Liver (tissue), 9 donors: ENCODE results near the gene POU2F3. TPM values are rescaled to one million over a fixed set of nuclear protein-coding genes. Genes with fewer than 3 reads are reported as not detected.

Source experiments
- DNase-seq: peaks from one replicate; pipeline ENCODE4 v3.0.0-alpha.2; 2017; ENCODE audit warnings: low spot score
- H3K27ac ChIP-seq, 2 donors: one replicate each; pipeline ENCODE4 v1.7.0; 2013; ENCODE audit warnings: inconsistent platforms in 2 of 2, low read length in 2 of 2, control low read depth in 1 of 2, low read depth in 1 of 2, mild to moderate bottlenecking in 1 of 2
- H3K27me3 ChIP-seq, 4 donors: one replicate each; pipeline versions ENCODE4 v1.6.1 to v1.7.0; 2013; ENCODE audit warnings: low read length in 3 of 4, inconsistent platforms in 1 of 4, mild to moderate bottlenecking in 1 of 4, moderate library complexity in 1 of 4; ENCODE audit not compliant: control insufficient read depth in 4 of 4, insufficient read depth in 4 of 4
- H3K36me3 ChIP-seq, 4 donors: one replicate each; pipeline versions ENCODE4 v1.6.1 to v1.7.0; 2013; ENCODE audit warnings: low read length in 3 of 4, mild to moderate bottlenecking in 3 of 4, low read depth in 1 of 4, moderate library complexity in 1 of 4; ENCODE audit not compliant: control insufficient read depth in 4 of 4, insufficient read depth in 3 of 4
- H3K4me1 ChIP-seq, 4 donors: one replicate each; pipeline versions ENCODE4 v1.6.1 to v1.7.0; 2013; ENCODE audit warnings: low read length in 3 of 4, mild to moderate bottlenecking in 3 of 4, moderate library complexity in 1 of 4; ENCODE audit not compliant: control insufficient read depth in 4 of 4, insufficient read depth in 4 of 4
- H3K4me3 ChIP-seq, 3 donors: one replicate each; pipeline versions ENCODE4 v1.6.1 to v1.7.0; 2013; ENCODE audit warnings: low read length in 3 of 3, control low read depth in 1 of 3, low read depth in 1 of 3, mild to moderate bottlenecking in 1 of 3
- H3K9ac ChIP-seq, 2 donors: one replicate each; pipeline ENCODE4 v1.7.0; 2013; ENCODE audit warnings: low read length in 2 of 2, mild to moderate bottlenecking in 2 of 2, moderate library complexity in 2 of 2, control low read depth in 1 of 2, low read depth in 1 of 2
- H3K9me3 ChIP-seq, 4 donors: one replicate each; pipeline versions ENCODE4 v1.6.1 to v1.7.0; 2013; ENCODE audit warnings: low read length in 3 of 4; ENCODE audit not compliant: control insufficient read depth in 4 of 4
- CTCF ChIP-seq: fragments of 150-350 bp; IDR thresholded peaks from 2 replicates; pipeline ENCODE4 v1.5.1; 2017; ENCODE audit warnings: improper control_type of control experiment, low read depth, low read length; ENCODE audit not compliant: missing input control
- EGR1 ChIP-seq, 2 donors: IDR thresholded peaks; 2 replicates each; pipeline ENCODE4 v1.6.1; 2016 to 2018; ENCODE audit warnings: antibody characterized with exemption in 2 of 2, low read depth in 2 of 2
- FOXA1 ChIP-seq: IDR thresholded peaks from 2 replicates; pipeline ENCODE4 v1.6.1; 2016; ENCODE audit warnings: antibody characterized with exemption
- FOXA2 ChIP-seq: IDR thresholded peaks from 2 replicates; pipeline ENCODE4 v1.6.1; 2016; ENCODE audit warnings: antibody characterized with exemption
- GABPA ChIP-seq, 2 donors: IDR thresholded peaks in 1 of 2; conservative IDR thresholded peaks in 1 of 2; 2 replicates each; pipeline ENCODE4 v1.6.1; 2016; ENCODE audit warnings: antibody characterized with exemption in 2 of 2, mild to moderate bottlenecking in 1 of 2, moderate library complexity in 1 of 2
- HNF4A ChIP-seq, 2 donors: conservative IDR thresholded peaks; 2 replicates each; pipeline ENCODE4 v1.6.1; 2016; ENCODE audit warnings: antibody characterized with exemption in 2 of 2, mild to moderate bottlenecking in 2 of 2
- HNF4G ChIP-seq: IDR thresholded peaks from 2 replicates; pipeline ENCODE4 v1.6.1; 2016; ENCODE audit warnings: antibody characterized with exemption
- JUND ChIP-seq, 2 donors: IDR thresholded peaks; 2 replicates each; pipeline ENCODE4 v1.6.1; 2016; ENCODE audit warnings: antibody characterized with exemption in 2 of 2
- MAX ChIP-seq: IDR thresholded peaks from 2 replicates; pipeline ENCODE4 v1.6.1; 2016; ENCODE audit warnings: antibody characterized with exemption
- NR2F2 ChIP-seq: IDR thresholded peaks from 2 replicates; pipeline ENCODE4 v1.6.1; 2016; ENCODE audit warnings: antibody characterized with exemption
- RAD21 ChIP-seq, 2 donors: IDR thresholded peaks; 2 replicates each; pipeline ENCODE4 v1.6.1; 2016; ENCODE audit warnings: antibody characterized with exemption in 2 of 2, mild to moderate bottlenecking in 2 of 2
- RXRA ChIP-seq, 2 donors: IDR thresholded peaks; 2 replicates each; pipeline ENCODE4 v1.6.1; 2017 to 2018; ENCODE audit warnings: antibody characterized with exemption in 2 of 2, mild to moderate bottlenecking in 1 of 2
- SP1 ChIP-seq: IDR thresholded peaks from 2 replicates; pipeline ENCODE4 v1.6.1; 2018; ENCODE audit warnings: antibody characterized with exemption, mild to moderate bottlenecking
- TAF1 ChIP-seq: conservative IDR thresholded peaks from 2 replicates; pipeline ENCODE4 v1.6.1; 2016; ENCODE audit warnings: antibody characterized with exemption, mild to moderate bottlenecking
- YY1 ChIP-seq: IDR thresholded peaks from 2 replicates; pipeline ENCODE4 v1.6.1; 2016; ENCODE audit warnings: antibody characterized with exemption, mild to moderate bottlenecking
- WGBS: extraction: QIAGEN DNeasy Blood & Tissue Kit; methylation state at CpG from one replicate; pipeline ENCODE4 v1.1.7; 2013; 5-methylcytosine and 5-hydroxymethylcytosine counted together
- polyA plus RNA-seq, 2 donors: library from polyadenylated mRNA; stranded (reverse) in 1 of 2; unstranded in 1 of 2; fragments of 200-250 nt in 1 of 2; fragments of >200 nt in 1 of 2; fragmentation: Nextera tagmentation in 1 of 2; extraction: Ambion mirVana in 1 of 2; gene quantifications; one replicate each; pipeline versions ENCODE4 v1.2.1 to v1.2.3, GENCODE V29; 2013 to 2015
- total RNA-seq, 2 donors: library from RNA; depleted of rRNA; stranded (reverse); fragments of >200 nt; gene quantifications; one replicate each; pipeline ENCODE4 v1.2.3, GENCODE V29; 2014
- TF ChIP-seq, protein P1 (sequence below): IDR thresholded peaks from 2 replicates; pipeline ENCODE4 v1.6.1; 2016; ENCODE audit warnings: antibody characterized with exemption, mild to moderate bottlenecking
- TF ChIP-seq, protein P2 (sequence below): IDR thresholded peaks from 2 replicates; pipeline ENCODE4 v1.6.1; 2016; ENCODE audit warnings: antibody characterized with exemption
- donor health status: healthy.
- donor health status: healthy.
- donor health status: healthy.
- donor health status: healthy.
- donor health status: healthy.

Gene POU2F3
- total and polyA plus RNA-seq, 4 donors: not detected

- no peak for DNase-seq
- 83% methylated on average over 2 of the region's 2 CpGs for WGBS
- Histone ChIP-seq H3K27me3 (peaks cover 0 to 8% (median 3%) of the 10 kb centered on the region in 4 donors), H3K36me3 (no peaks in the 10 kb centered on the region), H3K4me1 (no peaks in the 10 kb centered on the region), H3K9me3 (no peaks in the 10 kb centered on the region), H3K27ac (no peak overlapping the region), H3K9ac (no peak overlapping the region), H3K4me3 (no peak overlapping the region)
- TF ChIP-seq JUND (IDR thresholded peaks at IDR 0.05): no peak
- no peak for TF ChIP-seq HNF4A (conservative IDR thresholded peaks at IDR 0.05)
- no peak for TF ChIP-seq EGR1 (IDR thresholded peaks at IDR 0.05; ENCODE audit: low read depth in 2 of 2)
- TF ChIP-seq FOXA2: no peak
- TF ChIP-seq MAX: no peak
- TF ChIP-seq, protein P1, sequence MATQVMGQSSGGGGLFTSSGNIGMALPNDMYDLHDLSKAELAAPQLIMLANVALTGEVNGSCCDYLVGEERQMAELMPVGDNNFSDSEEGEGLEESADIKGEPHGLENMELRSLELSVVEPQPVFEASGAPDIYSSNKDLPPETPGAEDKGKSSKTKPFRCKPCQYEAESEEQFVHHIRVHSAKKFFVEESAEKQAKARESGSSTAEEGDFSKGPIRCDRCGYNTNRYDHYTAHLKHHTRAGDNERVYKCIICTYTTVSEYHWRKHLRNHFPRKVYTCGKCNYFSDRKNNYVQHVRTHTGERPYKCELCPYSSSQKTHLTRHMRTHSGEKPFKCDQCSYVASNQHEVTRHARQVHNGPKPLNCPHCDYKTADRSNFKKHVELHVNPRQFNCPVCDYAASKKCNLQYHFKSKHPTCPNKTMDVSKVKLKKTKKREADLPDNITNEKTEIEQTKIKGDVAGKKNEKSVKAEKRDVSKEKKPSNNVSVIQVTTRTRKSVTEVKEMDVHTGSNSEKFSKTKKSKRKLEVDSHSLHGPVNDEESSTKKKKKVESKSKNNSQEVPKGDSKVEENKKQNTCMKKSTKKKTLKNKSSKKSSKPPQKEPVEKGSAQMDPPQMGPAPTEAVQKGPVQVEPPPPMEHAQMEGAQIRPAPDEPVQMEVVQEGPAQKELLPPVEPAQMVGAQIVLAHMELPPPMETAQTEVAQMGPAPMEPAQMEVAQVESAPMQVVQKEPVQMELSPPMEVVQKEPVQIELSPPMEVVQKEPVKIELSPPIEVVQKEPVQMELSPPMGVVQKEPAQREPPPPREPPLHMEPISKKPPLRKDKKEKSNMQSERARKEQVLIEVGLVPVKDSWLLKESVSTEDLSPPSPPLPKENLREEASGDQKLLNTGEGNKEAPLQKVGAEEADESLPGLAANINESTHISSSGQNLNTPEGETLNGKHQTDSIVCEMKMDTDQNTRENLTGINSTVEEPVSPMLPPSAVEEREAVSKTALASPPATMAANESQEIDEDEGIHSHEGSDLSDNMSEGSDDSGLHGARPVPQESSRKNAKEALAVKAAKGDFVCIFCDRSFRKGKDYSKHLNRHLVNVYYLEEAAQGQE: no peak
- no peak for TF ChIP-seq CTCF
- TF ChIP-seq RAD21 (IDR thresholded peaks at IDR 0.05): no peak
- no peak for TF ChIP-seq RXRA (IDR thresholded peaks at IDR 0.05)
- TF ChIP-seq TAF1: no peak
- no peak for TF ChIP-seq HNF4G
- no peak for TF ChIP-seq FOXA1
- no peak for TF ChIP-seq YY1
- no peak for TF ChIP-seq GABPA (IDR thresholded peaks at IDR 0.05 in 1 of 2, conservative IDR thresholded peaks at IDR 0.05 in 1 of 2)
- TF ChIP-seq SP1: no peak
- TF ChIP-seq, protein P2, sequence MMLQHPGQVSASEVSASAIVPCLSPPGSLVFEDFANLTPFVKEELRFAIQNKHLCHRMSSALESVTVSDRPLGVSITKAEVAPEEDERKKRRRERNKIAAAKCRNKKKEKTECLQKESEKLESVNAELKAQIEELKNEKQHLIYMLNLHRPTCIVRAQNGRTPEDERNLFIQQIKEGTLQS: no peak
Observed at GRCh38 chr11:120256779-120257178, 16.8 kb downstream of the POU2F3 start.

- H3K27ac ChIP-seq: no peak overlapping the region
- H3K4me3 ChIP-seq: no peak overlapping the region
- H3K9me3 ChIP-seq: no peaks in the 10 kb centered on the region
- H3K9ac ChIP-seq: no peak overlapping the region
- TF ChIP-seq NR2F2 (no peak), CTCF (no peak), SP1 (no peak), TAF1 (no peak), EGR1 (IDR thresholded peaks at IDR 0.05; ENCODE audit: low read depth in 2 of 2) (no peak), JUND (IDR thresholded peaks at IDR 0.05) (no peak)
- TF ChIP-seq, protein P2: no peak
- peaks cover 0 to 8% (median 3%) of the 10 kb centered on the region in 4 donors for H3K27me3 ChIP-seq
- no peaks in the 10 kb centered on the region for H3K4me1 ChIP-seq
- no peaks in the 10 kb centered on the region for H3K36me3 ChIP-seq
- 82% methylated on average over 9 of the region's 9 CpGs for WGBS
- DNase-seq: no peak
Observed at GRCh38 chr11:120257346-120257745, 17.4 kb downstream of the POU2F3 start.
